Measurements from ENCODE around the gene TRIP10. TPM values are rescaled to one million over a fixed set of nuclear protein-coding genes. Genes with fewer than 3 reads are reported as not detected.

TRIP10 gene
- total and polyA plus RNA-seq, 2 of the 13 experiments (the other 11 are each of a cell fraction or from before 2014, with no cell fraction given): 32.5 to 33.2 TPM

GRCh38 chr19:6737284-6737872 lies 2.1 kb upstream of the TRIP10 start, which contains the start of gene GPR108 (continued):
- TF ChIP-seq KDM2A (CRISPR knock-in tag; IDR thresholded peaks at IDR 0.05; ENCODE audit: borderline replicate concordance, low read depth) (peak; percentile 64), ZNF713 (CRISPR knock-in tag; IDR thresholded peaks at IDR 0.05) (peak; percentile 70; the same call in 1 of the 2 replicates), BCL3 (CRISPR knock-in tag; IDR thresholded peaks at IDR 0.05) (no peak), ZHX1 (CRISPR knock-in tag; IDR thresholded peaks at IDR 0.05; ENCODE audit: low read depth) (no peak), ZSCAN9 (CRISPR knock-in tag; IDR thresholded peaks at IDR 0.05; ENCODE audit: borderline replicate concordance) (no peak; the same call in 1 of the 2 replicates), ZNF205 (CRISPR knock-in tag; IDR thresholded peaks at IDR 0.05) (no peak), MATR3 (CRISPR knock-in tag; IDR thresholded peaks at IDR 0.05) (no peak), ZNF225 (CRISPR knock-in tag; IDR thresholded peaks at IDR 0.05) (no peak; the same call in 1 of the 2 replicates), CEBPG (CRISPR knock-in tag; IDR thresholded peaks at IDR 0.05) (no peak; the same call in 1 of the 2 replicates), TFDP1 (CRISPR knock-in tag; IDR thresholded peaks at IDR 0.05; ENCODE audit: borderline replicate concordance) (peak; percentile 39; the same call in 1 of the 2 replicates), ZNF3 (CRISPR knock-in tag; IDR thresholded peaks at IDR 0.05) (no peak), FOXJ3 (CRISPR knock-in tag; IDR thresholded peaks at IDR 0.05; ENCODE audit: borderline replicate concordance) (no peak), CEBPZ (IDR thresholded peaks at IDR 0.05; ENCODE audit: low read length) (peak; percentile 93), KLF9 (CRISPR knock-in tag; IDR thresholded peaks at IDR 0.05; ENCODE audit: low read depth) (no peak), STAT5B (CRISPR knock-in tag; IDR thresholded peaks at IDR 0.05) (no peak), SOX6 (IDR thresholded peaks at IDR 0.05) (no peak), SOX6 (CRISPR knock-in tag; IDR thresholded peaks at IDR 0.05) (no peak), SAFB2 (CRISPR knock-in tag; IDR thresholded peaks at IDR 0.05; ENCODE audit: borderline replicate concordance, low read depth) (peak; percentile 11; the same call in 1 of the 2 replicates), PATZ1 (CRISPR knock-in tag; IDR thresholded peaks at IDR 0.05) (peak; percentile 52), KLF16 (CRISPR knock-in tag; IDR thresholded peaks at IDR 0.05) (no peak), HIVEP1 (CRISPR knock-in tag; IDR thresholded peaks at IDR 0.05) (peak; percentile 78)

All from HepG2 (cell line).